WERI-Rb-1 (cell line): Measurements from ENCODE around the gene ZNF428.

Source experiments
- DNase-seq: peaks from one replicate; pipeline ENCODE4 v3.0.0-alpha.2; 2020
- H3K27ac ChIP-seq: fragments of 250-450 bp; sonication (Bioruptor Pico); 2 replicates; pipeline ENCODE4 v1.5.1; 2020; ENCODE audit warnings: mild to moderate bottlenecking, moderate library complexity
- H3K27me3 ChIP-seq: fragments of 250-450 bp; sonication (Bioruptor Pico); 2 replicates; pipeline ENCODE4 v1.5.1; 2021; ENCODE audit warnings: mild to moderate bottlenecking, low read depth, moderate library complexity; ENCODE audit not compliant: insufficient read depth, severe bottlenecking
- H3K36me3 ChIP-seq: fragments of 250-450 bp; sonication (Bioruptor Pico); 2 replicates; pipeline ENCODE4 v1.5.1; 2020; ENCODE audit warnings: mild to moderate bottlenecking, moderate library complexity
- H3K4me3 ChIP-seq: 2 replicates; pipeline ENCODE4 v1.5.1; 2011; ENCODE audit warnings: low read depth, mild to moderate bottlenecking, control low read depth, low read length
- H3K9me3 ChIP-seq: fragments of 250-450 bp; sonication (Bioruptor Pico); 2 replicates; pipeline ENCODE4 v1.5.1; 2021; ENCODE audit warnings: mild to moderate bottlenecking, moderate library complexity; ENCODE audit not compliant: severe bottlenecking
- TF ChIP-seq, protein P1 (sequence below): IDR thresholded peaks from 2 replicates; pipeline ENCODE4 v1.5.1; 2011; ENCODE audit warnings: low read depth, mild to moderate bottlenecking, control low read depth, inconsistent platforms, low read length

ZNF428 gene

DNA sequence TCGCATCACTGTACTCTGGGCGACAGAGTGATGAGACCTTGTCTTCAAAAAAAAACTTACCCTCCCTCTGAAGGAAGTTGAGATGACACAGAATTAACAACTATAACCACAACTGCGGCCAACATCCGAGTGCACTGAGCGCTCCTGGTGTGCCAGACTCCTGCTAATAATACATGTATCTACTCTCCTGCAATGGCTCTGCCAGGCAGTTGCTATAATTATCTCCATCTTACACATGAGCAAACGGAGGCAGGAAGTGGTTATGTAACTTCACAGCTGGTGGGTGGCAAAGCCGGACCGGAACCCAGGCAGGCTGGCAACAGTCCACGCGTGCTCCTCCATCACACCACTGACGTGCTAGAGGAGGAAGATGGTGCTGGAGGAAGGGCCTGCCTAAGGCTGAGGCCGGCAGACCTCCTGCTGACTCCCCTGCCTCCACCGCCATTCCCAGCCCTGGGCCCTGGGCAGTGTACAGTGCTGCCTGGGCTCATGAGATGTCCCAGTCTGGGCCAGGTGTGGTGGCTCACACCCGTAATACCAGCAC, 56.7 kb downstream of the ZNF428 start:
- peaks cover 36% of the 10 kb centered on the region for H3K36me3 ChIP-seq
- H3K4me3 ChIP-seq, result no peak overlapping the region
- no peak for DNase-seq
- H3K27me3 ChIP-seq, result no peaks in the 10 kb centered on the region
- TF ChIP-seq, protein P1, sequence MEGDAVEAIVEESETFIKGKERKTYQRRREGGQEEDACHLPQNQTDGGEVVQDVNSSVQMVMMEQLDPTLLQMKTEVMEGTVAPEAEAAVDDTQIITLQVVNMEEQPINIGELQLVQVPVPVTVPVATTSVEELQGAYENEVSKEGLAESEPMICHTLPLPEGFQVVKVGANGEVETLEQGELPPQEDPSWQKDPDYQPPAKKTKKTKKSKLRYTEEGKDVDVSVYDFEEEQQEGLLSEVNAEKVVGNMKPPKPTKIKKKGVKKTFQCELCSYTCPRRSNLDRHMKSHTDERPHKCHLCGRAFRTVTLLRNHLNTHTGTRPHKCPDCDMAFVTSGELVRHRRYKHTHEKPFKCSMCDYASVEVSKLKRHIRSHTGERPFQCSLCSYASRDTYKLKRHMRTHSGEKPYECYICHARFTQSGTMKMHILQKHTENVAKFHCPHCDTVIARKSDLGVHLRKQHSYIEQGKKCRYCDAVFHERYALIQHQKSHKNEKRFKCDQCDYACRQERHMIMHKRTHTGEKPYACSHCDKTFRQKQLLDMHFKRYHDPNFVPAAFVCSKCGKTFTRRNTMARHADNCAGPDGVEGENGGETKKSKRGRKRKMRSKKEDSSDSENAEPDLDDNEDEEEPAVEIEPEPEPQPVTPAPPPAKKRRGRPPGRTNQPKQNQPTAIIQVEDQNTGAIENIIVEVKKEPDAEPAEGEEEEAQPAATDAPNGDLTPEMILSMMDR, result no peak
- no peak overlapping the region for H3K27ac ChIP-seq
- H3K9me3 ChIP-seq, result no peaks in the 10 kb centered on the region

- H3K27ac ChIP-seq, result no peak overlapping the region
- H3K9me3 ChIP-seq, result no peaks in the 10 kb centered on the region
- H3K4me3 ChIP-seq, result no peak overlapping the region
- TF ChIP-seq, protein P1, result no peak
- H3K36me3 ChIP-seq, result peaks cover 36% of the 10 kb centered on the region
- no peak for DNase-seq
- H3K27me3 ChIP-seq, result no peaks in the 10 kb centered on the region
Measured at GRCh38 chr19:43562226-43562697, 57.2 kb downstream of the ZNF428 start.

- DNase-seq, result no peak
- TF ChIP-seq, protein P1, result no peak
- no peaks in the 10 kb centered on the region for H3K9me3 ChIP-seq
- H3K27ac ChIP-seq, result no peak overlapping the region
- H3K4me3 ChIP-seq, result no peak overlapping the region
- H3K27me3 ChIP-seq, result no peaks in the 10 kb centered on the region
- H3K36me3 ChIP-seq, result peaks cover 40% of the 10 kb centered on the region
Measured at GRCh38 chr19:43561139-43561970, 58.1 kb downstream of the ZNF428 start.

GRCh38 chr19:43560687-43561086, 58.7 kb downstream of the ZNF428 start:
- H3K27ac ChIP-seq, result no peak overlapping the region

More at GRCh38 chr19:43560687-43561086, 58.7 kb downstream of the ZNF428 start:
- H3K36me3 ChIP-seq, result peaks cover 46% of the 10 kb centered on the region
- no peaks in the 10 kb centered on the region for H3K27me3 ChIP-seq
- no peak for DNase-seq
- no peak overlapping the region for H3K4me3 ChIP-seq
- TF ChIP-seq, protein P1, result no peak
- no peaks in the 10 kb centered on the region for H3K9me3 ChIP-seq
